GM12892 (cell line): ENCODE measurements around the gene RBFOX1.

Experiments used
- POLR2A ChIP-seq: IDR thresholded peaks from 2 replicates; pipeline ENCODE4 v1.6.1; 2011; ENCODE audit warnings: low read depth, low read length, control low read depth
- TAF1 ChIP-seq: IDR thresholded peaks from 2 replicates; pipeline ENCODE4 v1.6.1; 2011; ENCODE audit warnings: low read depth, mild to moderate bottlenecking, control low read depth, low read length, borderline replicate concordance

DNA sequence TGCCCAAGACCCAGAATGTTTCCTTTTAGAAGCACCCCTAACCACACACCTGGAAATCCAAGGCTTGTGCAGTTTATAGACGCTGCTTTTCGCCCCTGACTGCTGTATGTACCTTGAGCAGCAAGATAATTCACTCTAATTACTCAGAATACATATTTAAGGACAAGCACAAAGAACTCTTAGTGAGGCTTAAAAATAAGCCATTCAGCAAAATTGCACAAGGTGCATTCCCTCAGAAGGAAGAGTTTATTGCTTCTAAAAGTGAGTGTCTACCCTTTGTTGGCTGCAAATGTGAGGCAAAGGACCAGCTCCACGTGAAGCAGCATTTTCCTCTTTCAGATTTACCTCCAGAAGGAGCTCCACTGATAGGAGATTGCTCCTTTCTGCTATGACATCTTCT, 208.4 kb downstream of the RBFOX1 start:
- no peak for TF ChIP-seq TAF1
- TF ChIP-seq POLR2A = no peak
